ENCODE measurements around the gene LRRC18. TPM values are rescaled to one million over a fixed set of nuclear protein-coding genes. Genes with fewer than 3 reads are reported as not detected.

LRRC18 gene
- total and polyA plus RNA-seq, 10 of the 15 experiments (the other 5 are each of a cell fraction or from before 2014, with no cell fraction given), result 0.16 to 0.47 (median 0.24) TPM; not detected in 6

DNA sequence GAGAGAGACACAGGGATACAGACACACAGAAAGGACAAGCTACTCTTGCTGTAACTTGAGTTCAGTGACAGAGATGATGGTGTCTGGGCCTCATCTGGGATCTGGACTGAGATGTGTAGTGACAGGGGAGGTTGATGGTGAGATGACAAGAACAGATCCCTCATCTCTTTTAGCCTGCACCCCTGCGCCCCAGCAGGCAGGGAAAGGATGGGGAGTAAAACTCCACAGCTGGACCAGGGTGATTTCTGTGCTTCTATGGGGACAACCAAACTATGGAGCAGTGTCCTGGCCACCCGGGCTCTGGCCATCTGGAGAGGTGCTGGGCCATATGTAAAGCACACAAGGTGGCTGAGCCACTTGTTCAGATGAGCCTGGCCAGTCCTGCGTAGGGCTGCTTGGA, 4.5 kb upstream of the LRRC18 start:
- ChIA-PET POLR2A (no interaction called here), CTCF (no interaction called here), SMC1A (ENCODE audit: uncharacterized antibody, unreplicated experiment) (no interaction called here), RAD21 (ENCODE audit: unreplicated experiment) (no interaction called here)
- H3K9me3 ChIP-seq (replicated peaks; ENCODE audit: control insufficient read depth, insufficient read depth, low read length), result no peaks in the 10 kb centered on the region
- whole genome bisulfite sequencing (ENCODE audit: insufficient coverage, insufficient replicate concordance, low lambda C conversion rate, missing lambda C conversion rate), result 94% methylated on average over 3 of the region's 3 CpGs
- no peak overlapping the region for H3K27ac ChIP-seq (ENCODE audit: control insufficient read depth, insufficient read depth)
- H3K4me1 ChIP-seq (ENCODE audit: control insufficient read depth, insufficient read depth, low read length), result no peaks in the 10 kb centered on the region
- no peak overlapping the region for H3K4me3 ChIP-seq
- intact Hi-C loops (cut with micrococcal nuclease; ENCODE audit: unreplicated experiment), result no loop called here
- H3K79me2 ChIP-seq (ENCODE audit: control insufficient read depth, insufficient read depth, low read length), result no peaks in the 10 kb centered on the region
- H3K36me3 ChIP-seq (ENCODE audit: control insufficient read depth in 2 of 2, insufficient read depth in 2 of 2, low read length in 1 of 2), result peaks cover 18 to 29% of the 10 kb centered on the region in 2 experiments
- TF ChIP-seq STAT3 (IDR thresholded peaks at IDR 0.05; ENCODE audit: low read depth, low read length) (no peak), KLF5 (IDR thresholded peaks at IDR 0.05; ENCODE audit: partially characterized antibody) (no peak), SMARCA5 (IDR thresholded peaks at IDR 0.05) (no peak), NFIC (IDR thresholded peaks at IDR 0.05; ENCODE audit: low read depth, low read length) (no peak), CBX5 (IDR thresholded peaks at IDR 0.05; ENCODE audit: low read depth) (no peak), SUZ12 (IDR thresholded peaks at IDR 0.05; ENCODE audit: unreplicated experiment) (no peak), WRNIP1 (IDR thresholded peaks at IDR 0.05; ENCODE audit: borderline replicate concordance, low read depth, low read length) (no peak), MTA2 (IDR thresholded peaks at IDR 0.05; ENCODE audit: low read depth) (no peak), SIX5 (IDR thresholded peaks at IDR 0.05; ENCODE audit: low read depth, low read length, severe bottlenecking) (no peak)
- TF ChIP-seq, protein P1, sequence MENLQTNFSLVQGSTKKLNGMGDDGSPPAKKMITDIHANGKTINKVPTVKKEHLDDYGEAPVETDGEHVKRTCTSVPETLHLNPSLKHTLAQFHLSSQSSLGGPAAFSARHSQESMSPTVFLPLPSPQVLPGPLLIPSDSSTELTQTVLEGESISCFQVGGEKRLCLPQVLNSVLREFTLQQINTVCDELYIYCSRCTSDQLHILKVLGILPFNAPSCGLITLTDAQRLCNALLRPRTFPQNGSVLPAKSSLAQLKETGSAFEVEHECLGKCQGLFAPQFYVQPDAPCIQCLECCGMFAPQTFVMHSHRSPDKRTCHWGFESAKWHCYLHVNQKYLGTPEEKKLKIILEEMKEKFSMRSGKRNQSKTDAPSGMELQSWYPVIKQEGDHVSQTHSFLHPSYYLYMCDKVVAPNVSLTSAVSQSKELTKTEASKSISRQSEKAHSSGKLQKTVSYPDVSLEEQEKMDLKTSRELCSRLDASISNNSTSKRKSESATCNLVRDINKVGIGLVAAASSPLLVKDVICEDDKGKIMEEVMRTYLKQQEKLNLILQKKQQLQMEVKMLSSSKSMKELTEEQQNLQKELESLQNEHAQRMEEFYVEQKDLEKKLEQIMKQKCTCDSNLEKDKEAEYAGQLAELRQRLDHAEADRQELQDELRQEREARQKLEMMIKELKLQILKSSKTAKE (IDR thresholded peaks at IDR 0.05; ENCODE audit: low read depth, poor library complexity, severe bottlenecking), result no peak
- no peaks in the 10 kb centered on the region for H3K27me3 ChIP-seq (replicated peaks in 1 of 2; ENCODE audit: control insufficient read depth in 2 of 2, insufficient read depth in 2 of 2, low read length in 1 of 2)
- H3K4me2 ChIP-seq (ENCODE audit: control insufficient read depth, insufficient read depth), result no peak overlapping the region
- FAIRE-seq, result no peak
- no peak for DNase-seq (ENCODE audit: low read depth, low spot score)
- in situ Hi-C loops (cut with MboI), result no loop called here
- no peak overlapping the region for H2AFZ ChIP-seq (ENCODE audit: control insufficient read depth, low read depth, low read length)
- ATAC-seq, result no peak
- H3K9ac ChIP-seq (ENCODE audit: control insufficient read depth, insufficient read depth, low read length), result no peak overlapping the region
- BruUV-seq (replicated peaks), result no TSS peak
- no peaks in the 10 kb centered on the region for H4K20me1 ChIP-seq (ENCODE audit: control insufficient read depth, insufficient read depth)
